NCI-H2107 (cell line): Measurements from ENCODE around the gene BMP2.

ENCODE experiments used
- DNase-seq: peaks from one replicate; lab custom pipeline; 2025; lab: John Stamatoyannopoulos, UW

Gene BMP2

GRCh38 chr20:6767536-6768227 is at the start of gene BMP2:
Gene BMP2, plus strand, starts transcription at chr20:6767686. Its CDS starts 2,441 bp downstream, at chr20:6770127.
- no peak for DNase-seq

DNA sequence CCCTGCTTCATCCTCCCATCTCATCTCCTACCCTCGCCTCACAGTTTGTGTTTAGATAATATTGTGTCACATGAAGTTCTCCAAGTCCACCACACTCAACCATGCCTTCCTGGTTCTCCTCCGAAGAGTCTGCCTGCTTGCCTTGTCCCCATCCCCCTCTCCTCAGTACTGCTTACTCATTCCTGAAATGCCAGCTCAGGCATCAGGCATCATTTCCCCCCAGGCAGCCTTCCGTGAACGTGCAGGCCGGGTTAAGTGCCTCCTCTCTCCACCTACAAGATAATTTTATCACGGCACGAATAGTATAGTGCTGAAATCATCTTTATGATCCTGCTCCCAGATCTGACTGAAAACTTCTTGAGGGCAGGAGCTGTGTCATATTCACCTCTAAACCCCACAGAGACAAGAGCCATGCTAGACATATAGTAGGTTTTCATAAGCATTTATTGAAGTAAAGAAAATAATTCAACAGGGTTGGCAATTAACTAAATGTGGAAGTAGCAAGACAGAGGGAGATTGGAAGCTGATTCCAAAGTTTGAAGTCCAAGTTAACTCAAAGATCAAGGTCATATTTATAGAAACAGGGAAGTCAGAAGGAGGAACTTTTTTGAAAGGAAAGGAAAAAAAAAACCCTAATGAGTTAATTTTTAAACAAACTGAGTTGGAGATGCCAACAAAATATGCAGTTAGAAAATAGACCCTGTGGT is 48.7 kb upstream of the BMP2 start:
- no peak for DNase-seq

DNA sequence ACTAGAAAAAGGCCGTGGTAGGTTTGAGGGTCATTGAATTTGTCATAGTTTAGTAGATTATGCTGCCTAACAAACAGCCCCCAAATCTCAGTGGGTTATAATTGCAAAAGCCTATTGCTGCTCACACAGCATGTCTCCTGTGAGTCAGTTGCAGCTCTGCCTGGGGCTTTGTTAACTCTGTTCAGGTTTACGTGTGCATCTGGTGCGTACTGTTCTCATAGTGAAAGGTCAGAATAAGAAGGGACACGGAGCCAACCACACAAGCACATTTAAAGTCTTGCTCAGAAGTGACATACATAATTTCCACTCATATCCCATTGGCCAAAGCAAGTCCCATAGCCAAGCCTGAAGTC is 48.1 kb upstream of the BMP2 start:
- DNase-seq, result no peak

- no peak for DNase-seq
These were observed 40.7 kb upstream of the BMP2 start for GRCh38 chr20:6726761-6727160.

DNA sequence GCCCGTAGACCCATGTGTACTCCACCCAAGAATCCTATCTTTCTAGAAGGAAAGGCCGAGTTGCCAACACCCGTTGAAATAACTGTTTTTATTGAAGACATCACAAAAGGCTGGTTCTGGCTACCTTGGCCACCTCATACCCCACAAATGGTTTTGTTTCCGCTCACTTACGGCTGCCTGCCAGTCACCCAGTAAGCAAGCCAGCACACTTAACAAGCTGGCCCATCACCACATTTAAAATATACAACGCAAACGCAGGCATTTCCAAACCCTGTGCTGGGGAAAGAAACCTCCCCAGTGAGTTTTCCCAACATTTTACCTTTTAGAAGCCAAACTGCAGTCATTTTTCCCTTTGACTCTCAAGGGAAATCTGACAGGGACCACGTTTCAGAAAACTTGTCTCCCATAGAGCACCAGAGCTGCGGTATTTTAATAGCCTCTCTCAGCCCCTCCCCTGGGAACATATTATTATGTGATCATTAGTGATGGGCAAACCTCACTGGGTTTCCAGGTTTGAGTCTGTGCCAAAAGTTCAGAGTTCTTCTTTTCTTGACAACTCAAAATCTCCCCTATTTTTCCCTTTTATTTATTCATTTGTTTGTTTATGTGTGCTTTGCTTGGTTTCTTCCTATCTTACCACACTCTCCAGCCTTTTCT is 36.7 kb upstream of the BMP2 start:
- DNase-seq, result no peak

GRCh38 chr20:6732001-6732447 is 35.5 kb upstream of the BMP2 start:
- DNase-seq, result no peak

DNA sequence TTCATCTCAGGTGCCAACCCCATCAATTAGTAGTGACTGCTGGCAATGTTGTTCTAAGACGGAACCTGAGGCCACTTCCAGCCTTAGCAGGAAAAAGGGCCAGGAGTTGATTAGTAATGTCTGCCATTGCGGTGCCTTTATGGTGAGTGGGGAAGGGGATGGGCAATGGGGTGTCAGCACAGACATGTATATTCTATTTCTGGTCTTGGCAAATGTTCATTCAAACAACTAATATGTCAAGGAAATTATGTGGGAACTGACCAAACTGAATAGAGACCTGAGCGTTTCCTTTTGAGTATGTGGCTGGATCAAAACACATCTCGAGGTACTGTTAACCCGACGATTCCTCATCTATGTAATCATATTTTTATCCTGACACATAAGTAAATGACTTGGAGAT is 34.6 kb upstream of the BMP2 start:
- DNase-seq, result no peak

GRCh38 chr20:6733965-6734364 is 33.5 kb upstream of the BMP2 start:
- DNase-seq, result no peak

DNA sequence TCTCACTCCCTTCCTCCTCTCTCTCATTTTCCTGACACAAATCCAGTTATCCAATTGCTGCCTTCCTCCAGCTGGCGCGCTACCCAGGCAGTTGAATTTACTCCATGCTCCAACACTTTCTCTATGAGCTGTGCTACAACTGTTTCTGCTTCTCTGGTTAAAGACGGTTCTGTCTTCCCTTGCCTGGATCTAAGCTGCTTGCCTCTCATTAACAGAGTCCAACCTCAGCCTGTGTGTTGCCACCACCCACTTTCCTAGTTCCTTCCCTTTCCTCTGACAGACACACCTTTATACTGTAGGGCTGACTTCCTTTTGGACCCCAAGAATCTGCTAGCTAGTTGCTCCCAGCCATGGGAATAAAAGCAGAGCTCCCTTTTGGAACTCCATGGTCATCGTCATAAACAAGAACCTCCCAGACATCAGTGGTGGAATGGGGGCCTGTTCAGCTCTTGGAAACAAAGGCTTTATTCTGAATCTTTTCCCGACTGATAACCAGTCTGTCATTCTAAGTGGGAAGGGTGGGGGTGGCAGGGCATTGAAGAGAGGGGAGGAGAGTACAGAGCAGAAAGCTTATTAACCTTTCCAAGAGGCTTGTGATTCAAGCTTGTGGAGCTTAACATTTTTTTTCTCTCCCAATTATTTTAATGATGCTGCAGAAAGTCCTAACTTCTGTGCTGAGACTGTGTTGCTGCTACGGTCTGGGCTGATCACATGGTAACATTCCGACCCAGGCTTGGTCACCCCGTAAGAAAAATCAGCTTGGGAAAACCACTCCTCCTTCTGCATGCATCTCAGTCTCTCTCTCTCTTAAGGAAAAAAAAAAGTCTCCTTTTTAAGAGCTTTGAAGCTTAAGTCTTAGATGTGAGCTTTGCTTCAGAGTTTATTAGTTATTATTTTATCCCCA is 31.3 kb upstream of the BMP2 start:
- DNase-seq, result no peak

GRCh38 chr20:6739406-6739805 is 28.1 kb upstream of the BMP2 start:
- no peak for DNase-seq

GRCh38 chr20:6740096-6740495 is 27.4 kb upstream of the BMP2 start:
- DNase-seq, result no peak

DNA sequence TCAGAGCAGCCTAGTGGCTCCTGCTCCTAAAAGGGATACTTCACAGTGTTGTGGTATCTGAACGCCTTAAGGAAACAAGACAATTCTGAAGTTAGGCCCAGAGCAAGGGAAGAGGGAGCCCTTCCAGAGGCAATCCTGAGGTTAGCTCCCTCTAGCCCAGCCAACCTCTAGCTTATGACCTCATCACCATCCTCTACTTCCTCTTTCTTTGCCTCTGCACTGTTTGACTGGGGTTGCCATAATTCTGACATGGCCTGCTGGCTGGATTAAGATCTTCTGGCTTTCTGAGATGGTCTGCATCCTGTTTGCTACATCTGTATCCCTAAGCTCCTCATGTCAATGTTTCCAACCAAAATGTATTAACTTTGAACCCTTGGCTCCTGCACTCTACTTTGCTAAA is 23.3 kb upstream of the BMP2 start:
- DNase-seq, result no peak

GRCh38 chr20:6744805-6745204 is 22.7 kb upstream of the BMP2 start:
- no peak for DNase-seq

- no peak for DNase-seq
These were observed 20.4 kb upstream of the BMP2 start for GRCh38 chr20:6746901-6747609.

DNA sequence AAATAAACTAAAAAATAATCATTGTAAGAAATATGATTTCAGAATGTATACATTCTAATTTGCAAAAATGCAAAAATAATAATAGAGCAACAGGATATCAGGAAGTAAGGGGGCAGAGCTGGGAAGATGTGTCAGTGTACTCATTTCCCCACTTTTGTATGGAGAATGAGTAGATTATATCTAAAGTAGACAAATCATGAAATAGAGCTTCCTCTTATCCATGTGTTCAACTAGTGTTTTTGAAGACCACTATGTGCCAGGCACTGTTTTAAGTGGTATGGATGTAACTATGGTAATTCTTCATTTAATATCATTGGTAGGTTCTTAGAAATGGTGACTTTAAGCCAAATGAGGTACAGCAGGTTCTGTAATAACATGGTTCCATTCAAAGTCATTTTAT is 17.0 kb upstream of the BMP2 start:
- DNase-seq, result no peak

- DNase-seq, result no peak
These were observed 10.5 kb upstream of the BMP2 start for GRCh38 chr20:6756693-6757595.

DNA sequence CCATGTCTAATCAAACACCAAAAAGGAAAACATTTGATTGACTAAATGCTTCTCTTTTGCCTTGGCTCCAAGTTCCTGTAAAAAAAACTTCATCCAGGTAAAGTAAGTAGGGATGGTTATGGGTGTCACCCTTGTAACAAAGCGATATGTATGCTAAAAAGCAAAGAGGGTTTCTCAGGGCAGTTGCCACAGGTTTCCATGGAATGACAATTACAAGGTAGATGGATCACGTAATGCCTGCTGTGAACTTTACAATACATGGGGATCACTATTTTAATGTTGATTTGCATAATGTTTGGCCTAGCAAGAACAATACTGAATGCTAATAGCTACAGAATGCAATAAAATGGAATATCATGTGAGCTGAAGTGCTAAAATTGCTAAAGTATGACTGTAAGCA is 2.9 kb upstream of the BMP2 start:
- no peak for DNase-seq

DNA sequence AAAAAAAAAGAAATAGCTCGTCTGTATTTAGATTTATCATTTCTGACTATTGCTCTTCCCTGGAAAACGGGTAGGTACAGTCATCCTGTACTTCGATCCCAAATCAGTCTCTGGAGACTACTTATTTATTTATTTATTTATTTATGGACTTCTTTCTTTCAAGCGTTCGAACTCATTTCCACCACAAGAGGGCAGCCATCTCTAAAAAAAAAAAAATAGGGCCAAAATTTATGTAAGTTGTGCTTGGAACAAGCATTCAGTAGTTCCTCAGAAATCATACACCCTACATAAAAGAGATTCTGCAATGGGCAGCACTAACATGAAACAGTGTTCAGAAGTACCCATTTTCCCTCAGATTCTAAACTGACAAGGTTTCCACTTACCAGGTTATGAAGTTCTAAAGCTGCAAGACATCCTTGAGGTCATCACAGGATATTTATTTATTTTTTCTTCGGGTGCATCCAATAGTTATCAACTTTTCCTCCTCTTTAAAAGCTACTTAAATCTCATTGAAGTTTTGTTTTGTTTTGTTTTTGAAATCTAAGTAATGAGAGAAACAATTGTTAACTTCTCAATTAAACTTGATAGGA is 1.9 kb upstream of the BMP2 start:
- no peak for DNase-seq

DNA sequence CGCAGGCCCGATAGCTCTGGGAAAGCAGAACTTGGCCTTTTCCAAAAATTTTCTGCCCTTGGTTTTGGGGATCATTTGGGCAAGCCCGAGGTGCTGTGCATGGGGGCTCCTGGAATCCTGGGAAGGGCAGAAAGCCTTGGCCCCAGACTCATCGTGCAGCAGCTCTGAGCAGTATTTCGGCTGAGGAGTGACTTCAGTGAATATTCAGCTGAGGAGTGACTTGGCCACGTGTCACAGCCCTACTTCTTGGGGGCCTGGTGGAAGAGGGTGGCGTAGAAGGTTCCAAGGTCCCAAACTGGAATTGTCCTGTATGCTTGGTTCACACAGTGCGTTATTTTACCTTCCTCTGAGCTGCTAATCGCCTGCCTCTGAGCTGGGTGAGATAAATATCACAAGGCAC is 1.1 kb upstream of the BMP2 start:
- no peak for DNase-seq

DNA sequence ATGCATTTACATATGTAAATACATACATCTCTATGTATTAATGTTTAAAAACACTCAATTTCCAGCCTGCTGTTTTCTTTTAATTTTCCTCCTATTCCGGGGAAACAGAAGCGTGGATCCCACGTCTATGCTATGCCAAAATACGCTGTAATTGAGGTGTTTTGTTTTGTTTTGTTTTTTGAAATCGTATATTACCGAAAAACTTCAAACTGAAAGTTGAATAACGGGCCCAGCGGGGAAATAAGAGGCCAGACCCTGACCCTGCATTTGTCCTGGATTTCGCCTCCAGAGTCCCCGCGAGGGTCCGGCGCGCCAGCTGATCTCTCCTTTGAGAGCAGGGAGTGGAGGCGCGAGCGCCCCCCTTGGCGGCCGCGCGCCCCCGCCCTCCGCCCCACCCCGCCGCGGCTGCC is 355 bp upstream of the BMP2 start:
- no peak for DNase-seq
